CD1c-positive myeloid dendritic cell (primary cell): ENCODE measurements around the gene ANO8.
A peak's percentile ranks its signal among the peaks of the same experiment; 100 is the strongest.

Experiments used
- DNase-seq: peaks from one replicate; pipeline ENCODE4 v3.0.0-alpha.2; 2016; ENCODE audit errors: extremely low spot score

Gene ANO8

GRCh38 chr19:17329366-17330261 lies 5.0 kb downstream of the ANO8 start:
- DNase-seq, result no peak

- DNase-seq, result no peak
These were observed 5.9 kb downstream of the ANO8 start for GRCh38 chr19:17328517-17329365.

GRCh38 chr19:17327654-17328516 lies 6.8 kb downstream of the ANO8 start:
- peak; percentile 72 for DNase-seq

- no peak for DNase-seq
These were observed 7.5 kb downstream of the ANO8 start for GRCh38 chr19:17327068-17327653.

GRCh38 chr19:17326595-17326966 lies 8.1 kb downstream of the ANO8 start:
- no peak for DNase-seq

GRCh38 chr19:17325881-17326594 lies 8.6 kb downstream of the ANO8 start:
- no peak for DNase-seq

GRCh38 chr19:17325133-17325532 lies 9.5 kb downstream of the ANO8 start:
- no peak for DNase-seq

- no peak for DNase-seq
These were observed 10.1 kb downstream of the ANO8 start for GRCh38 chr19:17324357-17325114.

- DNase-seq, result no peak
These were observed 10.7 kb downstream of the ANO8 start for GRCh38 chr19:17323964-17324332.

GRCh38 chr19:17323300-17323963 lies 11.2 kb downstream of the ANO8 start:
- no peak for DNase-seq

- no peak for DNase-seq
These were observed 11.8 kb downstream of the ANO8 start for GRCh38 chr19:17322854-17323253.

GRCh38 chr19:17321655-17322489 lies 12.8 kb downstream of the ANO8 start:
- no peak for DNase-seq

- no peak for DNase-seq
These were observed 14.2 kb downstream of the ANO8 start for GRCh38 chr19:17320435-17320834.

- no peak for DNase-seq
These were observed 15.0 kb downstream of the ANO8 start for GRCh38 chr19:17319473-17320238.

- DNase-seq, result no peak
These were observed 15.7 kb downstream of the ANO8 start for GRCh38 chr19:17318966-17319365.

GRCh38 chr19:17314007-17314593 lies 20.6 kb downstream of the ANO8 start:
- DNase-seq, result no peak
